Subcutaneous adipose tissue (tissue), 4 donors: ENCODE measurements around the gene PCDHA12. TPM values are rescaled to one million over a fixed set of nuclear protein-coding genes. Genes with fewer than 3 reads are reported as not detected.

Experiments
- CTCF ChIP-seq: fragments of 450-650 bp; IDR thresholded peaks from one replicate; pipeline ENCODE4 v1.5.1; 2016; ENCODE audit warnings: low read depth, mild to moderate bottlenecking, control low read depth, antibody characterized with exemption, moderate library complexity
- total RNA-seq, 4 donors: library from RNA; depleted of rRNA; stranded (reverse); fragments of >200 nt; gene quantifications; one replicate each; pipeline ENCODE4 v1.1.0, GENCODE V29; 2016

PCDHA12 gene
- total RNA-seq, 4 donors from 2014 or later, result 0.17 to 0.22 (median 0.19) TPM; not detected in 1

DNA sequence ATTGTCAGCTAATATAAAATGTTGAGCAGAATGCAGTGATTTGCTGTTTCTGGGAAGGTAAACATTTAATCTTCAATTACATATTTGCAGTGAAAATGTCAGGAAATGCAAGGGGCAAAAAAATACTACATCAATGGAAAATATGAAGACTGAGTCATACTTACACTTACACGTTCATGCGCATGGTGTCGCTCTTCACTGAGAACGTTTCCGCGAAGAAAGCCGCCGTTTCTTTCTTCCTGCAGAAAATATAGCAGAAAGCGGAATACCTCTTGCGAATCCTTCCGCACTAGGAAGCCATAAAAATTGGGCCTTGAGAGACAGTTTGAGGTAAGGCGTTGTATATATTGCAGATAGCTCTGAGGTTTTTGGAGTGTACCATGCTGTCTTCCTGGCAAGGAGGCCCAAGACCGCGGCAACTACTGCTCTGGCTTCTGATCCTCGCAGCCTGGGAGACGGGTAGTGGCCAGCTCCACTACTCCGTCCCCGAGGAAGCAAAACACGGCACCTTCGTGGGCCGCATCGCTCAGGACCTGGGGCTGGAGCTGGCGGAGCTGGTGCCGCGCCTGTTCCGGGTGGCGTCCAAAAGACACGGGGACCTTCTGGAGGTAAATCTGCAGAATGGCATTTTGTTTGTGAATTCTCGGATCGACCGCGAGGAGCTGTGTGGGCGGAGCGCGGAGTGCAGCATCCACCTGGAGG, 6.9 kb downstream of the PCDHA12 start, which contains the start of gene PCDHA13:
PCDHA13 (plus strand) TSS at position 236 of the 702 bp plus-strand sequence; CDS start at position 381, 145 bp downstream.
- TF ChIP-seq CTCF, result no peak

- TF ChIP-seq CTCF, result no peak
Measured at GRCh38 chr5:140882591-140882899, 7.4 kb downstream of the PCDHA12 start.

DNA sequence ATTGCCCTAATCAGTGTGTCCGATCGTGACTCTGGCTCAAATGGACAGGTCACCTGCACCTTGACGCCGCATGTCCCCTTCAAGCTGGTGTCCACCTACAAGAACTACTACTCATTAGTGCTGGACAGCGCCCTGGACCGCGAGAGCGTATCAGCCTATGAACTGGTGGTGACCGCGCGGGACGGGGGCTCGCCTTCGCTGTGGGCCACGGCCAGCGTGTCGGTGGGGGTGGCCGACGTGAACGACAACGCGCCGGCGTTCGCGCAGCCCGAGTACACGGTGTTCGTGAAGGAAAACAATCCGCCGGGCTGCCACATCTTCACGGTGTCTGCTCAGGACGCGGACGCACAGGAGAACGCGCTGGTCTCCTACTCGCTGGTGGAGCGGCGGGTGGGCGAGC, 8.3 kb downstream of the PCDHA12 start:
- TF ChIP-seq CTCF, result no peak

DNA sequence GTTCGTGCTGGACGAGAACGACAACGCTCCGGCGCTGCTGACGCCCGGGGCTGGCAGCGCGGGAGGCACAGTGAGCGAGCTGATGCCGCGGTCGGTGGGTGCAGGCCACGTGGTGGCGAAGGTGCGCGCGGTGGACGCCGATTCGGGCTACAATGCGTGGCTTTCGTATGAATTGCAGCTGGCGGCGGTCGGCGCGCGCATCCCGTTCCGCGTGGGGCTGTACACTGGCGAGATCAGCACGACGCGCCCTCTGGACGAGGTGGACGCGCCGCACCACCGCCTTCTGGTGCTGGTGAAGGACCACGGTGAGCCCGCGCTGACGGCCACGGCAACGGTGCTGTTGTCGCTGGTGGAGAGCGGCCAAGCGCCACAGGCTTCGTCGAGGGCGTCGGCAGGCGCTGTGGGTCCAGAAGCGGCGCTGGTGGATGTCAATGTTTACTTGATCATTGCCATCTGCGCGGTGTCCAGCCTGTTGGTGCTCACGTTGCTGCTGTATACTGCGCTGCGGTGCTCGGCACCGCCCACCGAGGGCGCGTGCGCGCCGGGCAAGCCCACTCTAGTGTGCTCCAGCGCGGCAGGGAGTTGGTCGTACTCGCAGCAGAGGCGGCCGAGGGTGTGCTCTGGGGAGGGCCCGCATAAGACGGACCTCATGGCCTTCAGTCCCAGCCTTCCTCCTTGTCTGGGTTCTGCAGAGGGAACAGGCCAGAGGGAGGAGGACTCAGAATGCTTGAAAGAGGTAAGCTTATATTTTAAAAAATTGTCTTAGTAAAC, 9.0 kb downstream of the PCDHA12 start:
- TF ChIP-seq CTCF, result no peak

DNA sequence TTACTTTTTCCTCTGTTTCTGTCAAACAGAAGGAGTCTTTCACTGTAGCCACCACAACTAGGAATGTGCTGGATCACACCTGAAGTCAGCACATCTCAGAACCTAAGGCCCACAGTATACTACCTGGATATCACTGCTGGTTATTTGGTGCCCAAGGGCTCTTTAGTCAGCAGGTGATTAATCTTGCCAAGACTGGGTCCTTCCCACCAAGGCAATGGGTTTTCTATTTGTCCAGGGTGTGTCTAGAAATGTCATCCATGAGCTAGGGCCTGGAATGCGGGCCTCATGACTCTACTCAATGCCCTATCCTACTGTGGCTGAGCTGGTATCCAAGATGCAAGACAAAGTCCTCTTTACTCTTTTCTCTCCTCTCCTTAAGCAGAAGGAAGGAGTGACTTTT, 41.2 kb downstream of the PCDHA12 start:
- no peak for TF ChIP-seq CTCF

DNA sequence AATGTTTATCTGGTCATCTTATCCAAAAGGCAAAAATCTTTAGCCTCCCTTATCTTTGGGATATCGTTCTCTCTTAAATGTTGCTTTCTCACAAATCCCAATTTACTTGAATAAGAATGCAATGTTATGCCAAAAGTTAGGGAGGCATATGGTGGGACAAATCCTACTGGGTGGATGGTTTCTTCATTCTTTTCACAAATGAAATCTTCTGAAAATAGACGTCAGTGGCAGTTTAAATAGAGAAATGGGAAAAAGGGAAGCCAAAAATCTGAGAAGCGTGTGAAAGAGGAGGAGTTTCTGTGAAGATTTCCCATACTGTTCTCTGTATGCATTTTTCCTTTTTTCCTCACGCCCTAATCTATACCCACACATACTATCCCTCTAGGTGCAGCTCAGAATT, 48.5 kb downstream of the PCDHA12 start:
- TF ChIP-seq CTCF, result no peak

DNA sequence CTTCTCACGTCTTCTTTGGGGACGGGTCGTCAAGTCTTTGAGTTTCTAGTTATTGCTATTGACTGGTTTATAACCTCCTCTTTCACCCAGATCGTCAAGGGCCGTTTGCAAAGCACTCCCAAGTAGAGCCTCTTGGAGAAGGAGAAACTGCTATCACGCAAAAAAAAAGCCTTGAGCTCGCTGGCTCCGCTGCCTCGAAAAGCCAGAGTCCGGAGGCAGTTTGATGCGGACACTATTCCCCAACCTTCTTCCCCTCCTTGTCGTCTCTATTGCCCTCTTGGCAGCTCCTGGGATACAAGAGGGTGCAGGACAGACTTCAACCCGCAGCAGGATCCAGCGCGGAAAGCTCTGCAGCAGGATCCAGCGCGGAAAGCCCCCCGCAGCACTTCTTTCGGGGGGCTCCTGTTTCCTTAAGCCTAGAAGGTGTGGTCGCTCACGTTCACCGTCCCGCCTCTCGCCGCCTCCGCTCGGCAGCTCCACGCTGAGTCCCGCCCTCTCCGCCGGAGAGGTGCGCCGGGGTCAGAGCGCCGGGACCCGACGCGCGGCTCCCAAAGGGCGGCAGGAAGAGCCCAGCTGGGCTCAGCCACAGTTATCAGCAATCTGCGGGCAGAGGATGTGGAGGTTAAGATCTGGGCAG, 50.8 kb downstream of the PCDHA12 start, which contains the start of gene PCDHAC1:
PCDHAC1 (plus strand) TSS at position 494 of the 637 bp plus-strand sequence. CDS start 594 bp downstream, outside the sequence.
- TF ChIP-seq CTCF, result no peak
